Keratinocyte (primary cell): ENCODE data around the gene SPRING1. TPM values are rescaled to one million over a fixed set of nuclear protein-coding genes. Genes with fewer than 3 reads are reported as not detected.

ENCODE experiments used
- DNase-seq: peaks from one replicate; pipeline ENCODE4 v3.0.0-alpha.2; 2011; ENCODE audit warnings: low read depth, missing footprints, low spot score
- FAIRE-seq: peaks from 2 replicates; lab custom pipeline; 2011; peaks lifted over from hg19 to GRCh38; lab: Jason Lieb, UNC
- H2AFZ ChIP-seq: 2 replicates; pipeline ENCODE4 v1.6.0; 2012; ENCODE audit warnings: low read length, control low read depth, inconsistent platforms; ENCODE audit not compliant: control insufficient read depth
- H3K27ac ChIP-seq: 2 replicates; pipeline ENCODE4 v1.5.1; 2011; ENCODE audit warnings: low read length; ENCODE audit not compliant: control insufficient read depth, insufficient read depth
- H3K27me3 ChIP-seq: 3 replicates; pipeline ENCODE4 v1.6.0; 2011; ENCODE audit warnings: low read length; ENCODE audit not compliant: control insufficient read depth, insufficient read depth; ENCODE audit errors: extremely low read depth
- H3K36me3 ChIP-seq, 2 experiments: 2 replicates in 1 of 2; 3 replicates in 1 of 2; pipeline ENCODE4 v1.5.1; 2011; ENCODE audit warnings: low read length in 2 of 2, mild to moderate bottlenecking in 1 of 2; ENCODE audit not compliant: control insufficient read depth in 2 of 2, insufficient read depth in 2 of 2; ENCODE audit errors: extremely low read depth in 1 of 2
- H3K4me1 ChIP-seq: 3 replicates; pipeline ENCODE4 v1.5.1; 2011; ENCODE audit warnings: low read length; ENCODE audit not compliant: control insufficient read depth, insufficient read depth; ENCODE audit errors: extremely low read depth
- H3K4me2 ChIP-seq: 3 replicates; pipeline ENCODE4 v1.6.0; 2011; ENCODE audit warnings: low read depth, low read length; ENCODE audit not compliant: control insufficient read depth, insufficient read depth; ENCODE audit errors: extremely low read depth
- H3K4me3 ChIP-seq, 3 experiments: fragments of 200-600 bp in 1 of 3; sonication (generic) in 1 of 3; 2 replicates in 2 of 3; 3 replicates in 1 of 3; pipeline ENCODE4 v1.5.1; 2011 to 2016; ENCODE audit warnings: low read length in 3 of 3, mild to moderate bottlenecking in 3 of 3, control low read depth in 2 of 3, inconsistent platforms in 1 of 3, low read depth in 1 of 3, mixed read lengths in 1 of 3, mixed run types in 1 of 3, moderate library complexity in 1 of 3; ENCODE audit not compliant: control insufficient read depth in 2 of 3, insufficient read depth in 2 of 3; ENCODE audit errors: extremely low read depth in 1 of 3
- H3K79me2 ChIP-seq: 2 replicates; pipeline ENCODE4 v1.6.0; 2012; ENCODE audit warnings: low read length; ENCODE audit not compliant: control insufficient read depth, insufficient read depth
- H3K9ac ChIP-seq: 3 replicates; pipeline ENCODE4 v1.6.0; 2011; ENCODE audit warnings: low read length; ENCODE audit not compliant: control insufficient read depth, insufficient read depth; ENCODE audit errors: extremely low read depth
- H3K9me1 ChIP-seq: 3 replicates; pipeline ENCODE4 v1.6.0; 2011; ENCODE audit warnings: low read length; ENCODE audit not compliant: control insufficient read depth, insufficient read depth; ENCODE audit errors: extremely low read depth
- H3K9me3 ChIP-seq: 2 replicates; pipeline ENCODE4 v1.5.1; 2012; ENCODE audit warnings: low read depth, low read length; ENCODE audit not compliant: control insufficient read depth
- H4K20me1 ChIP-seq: 3 replicates; pipeline ENCODE4 v1.6.0; 2011; ENCODE audit warnings: low read length; ENCODE audit not compliant: control insufficient read depth, insufficient read depth; ENCODE audit errors: extremely low read depth
- EZH2 ChIP-seq: IDR thresholded peaks from one replicate; pipeline ENCODE4 v1.6.1; 2012; ENCODE audit warnings: inconsistent platforms, mild to moderate bottlenecking, low read length, moderate library complexity
- dilution Hi-C: fragments of 300-500 bp; cut with MboI; formaldehyde crosslinking; loops from one replicate; pipeline ENCODE4 v1.7.0; 2020; ENCODE audit warnings: low sequenced_read_pairs; ENCODE audit not compliant: extremely low pct_ligation_motif_present
- polyA plus RNA-seq, 5 experiments: library from polyadenylated mRNA; depleted of rRNA in 3 of 5; stranded (reverse) in 3 of 5; stranded (forward) in 1 of 5; unstranded in 1 of 5; fragments of >200 nt; gene quantifications; 1 replicate in 1 of 5; 2 replicates in 3 of 5; 3 replicates in 1 of 5; pipeline versions ENCODE4 v1.2.1 to v1.2.3, GENCODE V29; 2011 to 2012; ENCODE audit warnings: missing spikeins in 2 of 5, low read depth in 1 of 5, low replicate concordance in 1 of 5
- TF ChIP-seq, protein P1 (sequence below), 3 experiments: IDR thresholded peaks in 1 of 3; conservative IDR thresholded peaks in 1 of 3; optimal IDR thresholded peaks in 1 of 3; 2 replicates in 2 of 3; 3 replicates in 1 of 3; pipeline versions ENCODE3 to v1.5.1; 2011; ENCODE audit warnings: low read length in 3 of 3, mild to moderate bottlenecking in 3 of 3, moderate library complexity in 2 of 3, control low read depth in 1 of 3, inconsistent platforms in 1 of 3; ENCODE audit not compliant: insufficient read depth in 2 of 3; ENCODE audit errors: extremely low read depth in 1 of 3

Gene SPRING1
- polyA plus RNA-seq, 1 donor (not counting 4 experiments of a cell fraction or from before 2014, with no cell fraction given), result 17.1 TPM

DNA sequence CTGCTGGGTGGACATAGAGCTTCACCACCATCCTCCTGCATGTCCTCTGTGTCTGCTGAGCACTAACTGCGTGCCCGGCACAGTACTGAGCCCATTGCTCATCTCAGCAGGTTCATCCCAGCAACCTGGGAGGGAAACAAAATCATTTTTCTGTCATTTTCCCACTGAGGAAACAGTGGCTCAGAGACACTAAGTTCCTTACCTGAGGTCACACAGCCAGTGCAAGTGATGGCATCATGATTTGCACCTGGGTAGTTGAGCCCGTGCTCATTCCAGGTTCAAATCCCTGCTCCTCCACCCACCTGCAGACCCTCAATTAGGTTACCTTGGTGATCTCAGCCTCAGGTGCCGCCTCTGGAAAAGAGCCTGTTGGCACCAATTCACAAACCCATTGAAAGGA, 23.6 kb upstream of the SPRING1 start:
- H2AFZ ChIP-seq, result no peak overlapping the region
- no peaks in the 10 kb centered on the region for H3K9me3 ChIP-seq
- TF ChIP-seq, protein P1, sequence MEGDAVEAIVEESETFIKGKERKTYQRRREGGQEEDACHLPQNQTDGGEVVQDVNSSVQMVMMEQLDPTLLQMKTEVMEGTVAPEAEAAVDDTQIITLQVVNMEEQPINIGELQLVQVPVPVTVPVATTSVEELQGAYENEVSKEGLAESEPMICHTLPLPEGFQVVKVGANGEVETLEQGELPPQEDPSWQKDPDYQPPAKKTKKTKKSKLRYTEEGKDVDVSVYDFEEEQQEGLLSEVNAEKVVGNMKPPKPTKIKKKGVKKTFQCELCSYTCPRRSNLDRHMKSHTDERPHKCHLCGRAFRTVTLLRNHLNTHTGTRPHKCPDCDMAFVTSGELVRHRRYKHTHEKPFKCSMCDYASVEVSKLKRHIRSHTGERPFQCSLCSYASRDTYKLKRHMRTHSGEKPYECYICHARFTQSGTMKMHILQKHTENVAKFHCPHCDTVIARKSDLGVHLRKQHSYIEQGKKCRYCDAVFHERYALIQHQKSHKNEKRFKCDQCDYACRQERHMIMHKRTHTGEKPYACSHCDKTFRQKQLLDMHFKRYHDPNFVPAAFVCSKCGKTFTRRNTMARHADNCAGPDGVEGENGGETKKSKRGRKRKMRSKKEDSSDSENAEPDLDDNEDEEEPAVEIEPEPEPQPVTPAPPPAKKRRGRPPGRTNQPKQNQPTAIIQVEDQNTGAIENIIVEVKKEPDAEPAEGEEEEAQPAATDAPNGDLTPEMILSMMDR (optimal IDR thresholded peaks at IDR 0.05 in 1 of 3, IDR thresholded peaks at IDR 0.05 in 1 of 3, conservative IDR thresholded peaks at IDR 0.05 in 1 of 3; ENCODE audit: extremely low read depth in 1 of 3, insufficient read depth in 2 of 3, low read length in 3 of 3), result no peak
- TF ChIP-seq EZH2, result no peak
- H3K27me3 ChIP-seq, result no peaks in the 10 kb centered on the region
- H3K9me1 ChIP-seq, result no peaks in the 10 kb centered on the region
- H4K20me1 ChIP-seq, result no peaks in the 10 kb centered on the region
- DNase-seq (no peak), FAIRE-seq (no peak)
- no peak overlapping the region for H3K4me3 ChIP-seq
- H3K9ac ChIP-seq, result no peak overlapping the region
- H3K4me1 ChIP-seq, result no peaks in the 10 kb centered on the region
- H3K27ac ChIP-seq, result no peak overlapping the region
- no peak overlapping the region for H3K4me2 ChIP-seq
- no peaks in the 10 kb centered on the region for H3K36me3 ChIP-seq
- no peaks in the 10 kb centered on the region for H3K79me2 ChIP-seq
- dilution Hi-C loops, result no loop called here

DNA sequence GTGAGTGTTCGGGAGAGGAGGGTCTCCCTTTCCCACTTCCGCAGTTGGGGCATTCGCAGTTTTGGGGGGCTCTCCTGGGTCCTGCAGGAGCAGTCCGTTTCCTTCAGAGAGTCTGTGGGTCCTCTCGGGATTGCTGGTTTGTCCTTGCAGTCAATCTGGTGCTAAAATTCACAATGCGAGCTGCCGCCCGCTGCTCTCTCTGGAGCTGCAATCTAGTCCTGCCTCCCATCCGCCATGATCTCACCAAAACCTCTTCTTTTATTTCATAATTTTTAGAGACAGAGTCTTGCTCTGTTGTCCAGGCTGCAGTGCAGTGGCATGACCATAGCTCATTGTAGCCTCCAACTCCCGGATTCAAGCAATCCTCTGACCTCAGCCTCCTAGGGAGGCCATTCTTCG, 22.8 kb upstream of the SPRING1 start:
- dilution Hi-C loops, result no loop called here
- Histone ChIP-seq H3K4me2 (no peak overlapping the region), H3K36me3 (no peaks in the 10 kb centered on the region), H3K27me3 (no peaks in the 10 kb centered on the region), H3K79me2 (no peaks in the 10 kb centered on the region), H3K9me3 (no peaks in the 10 kb centered on the region), H3K4me1 (no peaks in the 10 kb centered on the region), H3K9ac (no peak overlapping the region), H3K4me3 (no peak overlapping the region), H2AFZ (no peak overlapping the region), H4K20me1 (no peaks in the 10 kb centered on the region), H3K27ac (no peak overlapping the region), H3K9me1 (no peaks in the 10 kb centered on the region)
- no peak for DNase-seq
- TF ChIP-seq, protein P1 (optimal IDR thresholded peaks at IDR 0.05 in 1 of 3, IDR thresholded peaks at IDR 0.05 in 1 of 3, conservative IDR thresholded peaks at IDR 0.05 in 1 of 3; ENCODE audit: extremely low read depth in 1 of 3, insufficient read depth in 2 of 3, low read length in 3 of 3), result no peak
- FAIRE-seq, result no peak
